ENCODE data around the gene COPE. TPM values are rescaled to one million over a fixed set of nuclear protein-coding genes. Genes with fewer than 3 reads are reported as not detected.
A peak's percentile ranks its signal among the peaks of the same experiment; 100 is the strongest.

Gene COPE
- total RNA-seq, 1 experiment from 2014 or later = 310 TPM

- Mint-ChIP-seq H3K4me1 (ENCODE audit: insufficient read depth, unreplicated experiment) (peaks cover 20% of the 10 kb centered on the region), H3K36me3 (ENCODE audit: insufficient read depth, unreplicated experiment) (peaks cover 88% of the 10 kb centered on the region), H3K27me3 (ENCODE audit: insufficient read depth, unreplicated experiment) (no peaks in the 10 kb centered on the region), H3K27ac (ENCODE audit: low read depth, unreplicated experiment) (no peak overlapping the region), H3K9me3 (ENCODE audit: unreplicated experiment) (no peaks in the 10 kb centered on the region), H3K4me3 (ENCODE audit: unreplicated experiment) (no peak overlapping the region)
- ChIA-PET CTCF (interaction anchor here (0.7 to 2.3 kb wide), 6 partner anchors 15 to 263 kb away, joined by 3 to 20 read pairs (median 4); partner anchors contain the start of gene REX1BD), POLR2A (interaction anchor here (0.8 to 1.0 kb wide), 2 partner anchors 12 to 263 kb away, joined by 3 read pairs; partner anchors contain the start of gene REX1BD)
- BruUV-seq (replicated peaks) = no TSS peak
- intact Hi-C loops (cut with micrococcal nuclease) = no loop called here
- DNase-seq (ENCODE audit: unreplicated experiment) = no peak
- TF ChIP-seq CTCF (IDR thresholded peaks at IDR 0.05; ENCODE audit: unreplicated experiment) = no peak
These were observed 67.4 kb downstream of the COPE start for GRCh38 chr19:18851673-18852325.

- H3K27ac Mint-ChIP-seq (ENCODE audit: low read depth, unreplicated experiment) = no peak overlapping the region
- no peak for TF ChIP-seq CTCF (IDR thresholded peaks at IDR 0.05; ENCODE audit: unreplicated experiment)
- CTCF ChIA-PET = interaction anchor here (0.5 to 7.7 kb wide), 9 partner anchors 11 to 462 kb away, joined by 3 to 69 read pairs (median 4); partner anchors contain the start of gene REX1BD
- H3K4me1 Mint-ChIP-seq (ENCODE audit: insufficient read depth, unreplicated experiment) = peaks cover 20% of the 10 kb centered on the region
- H3K4me3 Mint-ChIP-seq (ENCODE audit: unreplicated experiment) = no peak overlapping the region
- no peaks in the 10 kb centered on the region for H3K9me3 Mint-ChIP-seq (ENCODE audit: unreplicated experiment)
- peaks cover 90% of the 10 kb centered on the region for H3K36me3 Mint-ChIP-seq (ENCODE audit: insufficient read depth, unreplicated experiment)
- POLR2A ChIA-PET = interaction anchor here (0.5 to 4.0 kb wide), 5 partner anchors 19 to 279 kb away, joined by 3 to 12 read pairs (median 3); partner anchors contain the start of genes REX1BD, UBA52 and UPF1
- no peaks in the 10 kb centered on the region for H3K27me3 Mint-ChIP-seq (ENCODE audit: insufficient read depth, unreplicated experiment)
- intact Hi-C loops (cut with micrococcal nuclease) = no loop called here
- no peak for DNase-seq (ENCODE audit: unreplicated experiment)
- no TSS peak for BruUV-seq (replicated peaks)
These were observed 68.5 kb downstream of the COPE start for GRCh38 chr19:18850471-18851375.

- H3K4me3 Mint-ChIP-seq (ENCODE audit: unreplicated experiment) = no peak overlapping the region
- DNase-seq (ENCODE audit: unreplicated experiment) = no peak
- H3K27me3 Mint-ChIP-seq (ENCODE audit: insufficient read depth, unreplicated experiment) = no peaks in the 10 kb centered on the region
- POLR2A ChIA-PET = interaction anchor here (1.4 to 4.0 kb wide), 2 partner anchors 18 to 88 kb away, joined by 3 to 12 read pairs; partner anchors contain the start of gene UPF1
- H3K4me1 Mint-ChIP-seq (ENCODE audit: insufficient read depth, unreplicated experiment) = peaks cover 20% of the 10 kb centered on the region
- H3K27ac Mint-ChIP-seq (ENCODE audit: low read depth, unreplicated experiment) = peak overlapping the region; percentile 16
- H3K36me3 Mint-ChIP-seq (ENCODE audit: insufficient read depth, unreplicated experiment) = peaks cover 85% of the 10 kb centered on the region
- BruUV-seq (replicated peaks) = no TSS peak
- intact Hi-C loops (cut with micrococcal nuclease) = no loop called here
- CTCF ChIA-PET = interaction anchor here (0.5 to 7.7 kb wide), 8 partner anchors 12 to 461 kb away, joined by 3 to 69 read pairs (median 4); no protein-coding TSS in a partner anchor
- H3K9me3 Mint-ChIP-seq (ENCODE audit: unreplicated experiment) = no peaks in the 10 kb centered on the region
- no peak for TF ChIP-seq CTCF (IDR thresholded peaks at IDR 0.05; ENCODE audit: unreplicated experiment)
These were observed 69.3 kb downstream of the COPE start for GRCh38 chr19:18849838-18850400.

Other genes starting within 250 kb of the COPE start
- 8.6 and 11.1 TPM in 2 replicates for gene CRTC1, start 235.7 kb downstream of the COPE start, total RNA-seq (2022)
- gene COMP, start 128.1 kb downstream of the COPE start, total RNA-seq (2022) = not detected in 2 replicates
- gene UPF1, start 87.4 kb downstream of the COPE start, total RNA-seq (2022) = 79.8 and 85.0 TPM in 2 replicates
- not detected in 2 replicates for gene CERS1, start 23.2 kb downstream of the COPE start, total RNA-seq (2022)
- gene DDX49, start 328 bp upstream of the COPE start, total RNA-seq (2022) = 87.7 and 98.8 TPM in 2 replicates
- 57.9 and 58.9 TPM in 2 replicates for gene HOMER3, start 21.8 kb upstream of the COPE start, total RNA-seq (2022)
- 69.1 and 75.8 TPM in 2 replicates for gene SUGP2, start 114.1 kb upstream of the COPE start, total RNA-seq (2022)
- gene ARMC6, start 114.2 kb upstream of the COPE start, total RNA-seq (2022) = 24.8 and 37.1 TPM in 2 replicates
- gene SLC25A42, start 144.6 kb upstream of the COPE start, total RNA-seq (2022) = 3.1 and 3.7 TPM in 2 replicates
- 34.8 and 36.1 TPM in 2 replicates for gene TMEM161A, start 219.1 kb upstream of the COPE start, total RNA-seq (2022)

All from MCF 10A (cell line).